Natural killer cell treated with Interleukin-12 subunit alpha and Interleukin-12 subunit beta and Interleukin-15 and Interleukin-18, amount 100 ng/mL, for 72 hours (primary cell): Measurements from ENCODE around the gene DNAH5. TPM values are rescaled to one million over a fixed set of nuclear protein-coding genes. Genes with fewer than 3 reads are reported as not detected.

Experiments
- ATAC-seq, 2 donors: fragments of 150-1000 bp; cut with Tn5 transposase in 1 of 2; sonication (Bioruptor Pico), chemical (Tn5 transposase) in 1 of 2; 2 replicates each; pipeline ENCODE4 v1.10.0; 2021
- DNase-seq: peaks from one replicate; pipeline ENCODE4 v3.0.0; 2022; ENCODE audit warnings: low spot score
- H3K27ac Mint-ChIP-seq, 2 donors: 1 replicate in 1 of 2; 2 replicates in 1 of 2; pipeline ENCODE4 v1.8.0; 2022; ENCODE audit warnings: mixed read lengths in 2 of 2, mild to moderate bottlenecking in 1 of 2, moderate library complexity in 1 of 2
- H3K27me3 Mint-ChIP-seq, 2 donors: 1 replicate in 1 of 2; 2 replicates in 1 of 2; pipeline ENCODE4 v1.8.0; 2022; ENCODE audit warnings: mixed read lengths in 2 of 2
- H3K36me3 Mint-ChIP-seq: one replicate; pipeline ENCODE4 v1.8.0; 2022; ENCODE audit warnings: mixed read lengths
- H3K4me1 Mint-ChIP-seq, 2 donors: 1 replicate in 1 of 2; 2 replicates in 1 of 2; pipeline ENCODE4 v1.8.0; 2022; ENCODE audit warnings: low read depth in 2 of 2, mixed read lengths in 2 of 2, mild to moderate bottlenecking in 1 of 2
- H3K4me3 Mint-ChIP-seq: one replicate; pipeline ENCODE4 v1.8.0; 2022; ENCODE audit warnings: mixed read lengths
- H3K9me3 Mint-ChIP-seq: 2 replicates; pipeline ENCODE4 v1.8.0; 2022; ENCODE audit warnings: mixed read lengths
- total RNA-seq, 2 donors: library from RNA; stranded (reverse); gene quantifications; one replicate each; pipeline ENCODE4 v1.2.3, GENCODE V29; 2022

The DNAH5 gene
- total RNA-seq, 2 donors from 2014 or later: not detected

DNA sequence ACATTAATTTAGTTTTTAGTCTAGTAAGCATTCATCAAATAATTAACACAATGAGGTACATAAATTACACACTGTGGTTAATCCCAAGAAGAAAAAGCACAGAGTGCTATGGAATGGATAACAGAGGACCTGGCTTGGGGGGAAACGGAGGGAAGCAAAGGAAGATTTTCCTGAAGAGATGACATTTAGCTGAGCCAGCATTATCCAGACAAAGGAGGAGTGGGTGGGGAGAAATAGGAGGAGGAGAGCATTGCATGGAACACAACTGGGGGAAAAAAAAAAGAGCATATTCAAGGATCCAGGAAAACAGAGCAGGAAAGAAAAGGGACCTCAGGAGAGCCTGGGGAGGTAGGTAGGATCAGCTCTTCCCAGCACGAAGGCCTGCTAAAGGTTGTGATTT lies 170.8 kb downstream of the DNAH5 start:
- DNase-seq: no peak

DNA sequence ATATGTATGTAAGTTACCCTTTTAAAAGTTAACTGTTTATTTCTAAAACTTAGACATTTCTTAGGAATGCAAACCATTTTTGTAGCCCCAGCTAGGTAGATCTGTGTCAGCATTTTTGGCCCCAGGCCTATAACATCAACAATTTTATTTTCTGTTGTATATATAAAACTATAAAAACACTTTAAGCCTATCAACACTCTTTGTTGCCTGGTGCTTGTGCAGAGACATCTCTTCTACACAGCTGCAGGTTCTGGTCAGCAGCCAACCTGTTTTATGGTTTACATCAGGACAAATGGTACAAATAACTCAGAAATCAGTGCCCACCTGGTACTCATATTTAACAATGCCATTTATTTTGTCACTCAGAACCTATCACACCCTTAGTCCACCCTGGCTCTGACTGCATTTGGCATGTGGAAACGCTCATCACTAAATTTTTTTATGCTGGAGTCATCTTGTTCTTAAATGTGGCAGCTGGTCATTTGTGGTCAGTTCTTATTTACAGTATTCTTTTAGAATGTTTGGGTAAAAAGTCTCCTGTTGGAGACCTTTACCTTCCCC lies 173.4 kb downstream of the DNAH5 start:
- Mint-ChIP-seq H3K4me3 (no peak overlapping the region), H3K4me1 (no peaks in the 10 kb centered on the region), H3K9me3 (peaks cover 19% of the 10 kb centered on the region), H3K27ac (no peak overlapping the region), H3K27me3 (no peaks in the 10 kb centered on the region), H3K36me3 (no peaks in the 10 kb centered on the region)
- ATAC-seq: no peak
- no peak for DNase-seq

More for the DNA sequence above, 170.8 kb downstream of the DNAH5 start:
- ATAC-seq: no peak
- H3K4me3 Mint-ChIP-seq: no peak overlapping the region
- H3K27me3 Mint-ChIP-seq: no peaks in the 10 kb centered on the region
- H3K4me1 Mint-ChIP-seq: no peaks in the 10 kb centered on the region
- H3K36me3 Mint-ChIP-seq: no peaks in the 10 kb centered on the region
- H3K27ac Mint-ChIP-seq: no peak overlapping the region
- peaks cover 25% of the 10 kb centered on the region for H3K9me3 Mint-ChIP-seq

GRCh38 chr5:13766236-13766635 lies 178.3 kb downstream of the DNAH5 start:
- Mint-ChIP-seq H3K36me3 (no peaks in the 10 kb centered on the region), H3K4me3 (no peak overlapping the region), H3K27me3 (no peaks in the 10 kb centered on the region), H3K27ac (no peak overlapping the region), H3K4me1 (no peaks in the 10 kb centered on the region), H3K9me3 (peaks cover 4% of the 10 kb centered on the region)
- no peak for ATAC-seq
- DNase-seq: no peak

DNA sequence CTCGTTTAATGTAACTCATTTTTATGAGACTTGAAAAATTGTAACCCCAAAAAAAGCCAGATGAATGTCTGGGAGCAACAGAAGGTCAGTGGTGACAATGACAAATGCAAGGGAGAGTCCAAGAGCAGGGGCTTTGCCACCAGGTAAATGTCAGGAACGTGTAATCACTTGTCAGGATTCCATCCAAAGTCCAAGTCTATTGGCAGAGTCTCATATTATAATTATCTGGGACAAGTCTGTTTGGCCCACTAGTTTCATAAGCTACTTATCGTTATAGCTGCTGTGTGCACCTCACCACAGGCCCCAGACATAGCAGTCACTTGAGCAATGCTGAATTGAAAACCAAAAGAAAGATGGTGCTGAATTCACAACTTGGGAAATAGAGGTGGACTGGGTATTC lies 180.8 kb downstream of the DNAH5 start:
- Mint-ChIP-seq H3K27ac (no peak overlapping the region), H3K27me3 (no peaks in the 10 kb centered on the region), H3K9me3 (no peaks in the 10 kb centered on the region), H3K4me3 (no peak overlapping the region), H3K36me3 (no peaks in the 10 kb centered on the region), H3K4me1 (no peaks in the 10 kb centered on the region)
- no peak for ATAC-seq
- DNase-seq: no peak

DNA sequence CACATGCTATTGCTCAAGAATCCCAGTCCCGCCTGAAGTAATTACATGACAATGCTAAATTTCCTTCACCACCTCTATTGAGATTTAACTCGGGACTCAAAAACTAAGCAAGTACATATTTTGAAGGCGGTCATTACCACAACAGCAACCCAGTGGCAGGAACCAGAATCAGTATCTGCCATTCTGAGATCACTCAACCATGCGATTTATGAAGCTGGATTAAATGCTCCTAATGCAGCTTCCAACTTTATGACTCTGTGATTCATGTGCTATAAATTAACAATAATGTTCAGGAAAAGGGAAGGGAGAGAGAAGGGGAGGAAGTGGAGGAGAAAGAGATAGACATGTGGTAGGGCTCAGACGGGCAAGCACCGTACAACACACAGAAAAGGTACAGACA lies 194.7 kb downstream of the DNAH5 start:
- H3K4me3 Mint-ChIP-seq: no peak overlapping the region
- DNase-seq (no peak), ATAC-seq (no peak)
- H3K9me3 Mint-ChIP-seq: peaks cover 6% of the 10 kb centered on the region
- H3K36me3 Mint-ChIP-seq: no peaks in the 10 kb centered on the region
- H3K27me3 Mint-ChIP-seq: no peaks in the 10 kb centered on the region
- H3K27ac Mint-ChIP-seq: no peak overlapping the region
- H3K4me1 Mint-ChIP-seq: no peaks in the 10 kb centered on the region

DNA sequence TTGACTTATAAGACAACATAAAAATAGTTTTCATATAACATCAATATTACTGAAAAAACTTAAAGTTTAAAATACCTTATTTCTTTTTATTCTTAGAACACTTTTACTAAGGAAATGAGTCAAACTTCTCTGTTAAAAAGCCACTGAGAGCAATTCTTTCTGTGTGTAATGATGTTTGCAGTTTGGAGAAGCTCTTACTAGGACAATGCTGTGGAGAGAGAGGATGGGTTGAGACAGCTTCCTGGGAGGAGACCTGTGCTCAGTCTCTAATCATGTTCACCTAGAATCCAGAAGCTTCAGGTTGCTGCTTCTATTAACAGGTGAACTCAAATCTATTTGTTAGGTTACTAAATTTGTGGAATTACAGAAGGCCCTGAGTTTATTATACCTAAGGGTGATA lies 198.5 kb downstream of the DNAH5 start:
- H3K27me3 Mint-ChIP-seq: no peaks in the 10 kb centered on the region
- no peak overlapping the region for H3K4me3 Mint-ChIP-seq

DNA sequence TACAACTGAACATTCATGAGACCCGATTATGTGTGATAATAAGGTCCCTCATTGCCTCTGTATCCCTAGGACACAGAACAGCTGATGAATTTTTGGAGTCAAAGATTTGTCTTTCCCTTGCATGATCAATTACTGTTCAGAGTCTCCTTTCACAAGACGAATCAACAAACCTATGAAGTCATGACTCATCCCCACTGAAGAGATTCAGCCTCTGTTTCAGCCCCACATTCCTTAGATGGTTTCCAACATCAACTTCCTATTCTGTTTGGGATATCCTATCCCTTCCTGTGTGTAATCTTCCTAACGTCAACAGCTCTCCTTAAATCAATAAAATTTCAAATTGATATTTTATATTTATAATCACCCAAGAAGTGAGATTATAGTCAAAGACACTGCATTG lies 199.0 kb downstream of the DNAH5 start:
- Mint-ChIP-seq H3K4me1 (no peaks in the 10 kb centered on the region), H3K9me3 (peaks cover 11% of the 10 kb centered on the region), H3K27me3 (no peaks in the 10 kb centered on the region), H3K36me3 (no peaks in the 10 kb centered on the region), H3K4me3 (no peak overlapping the region), H3K27ac (no peak overlapping the region)
- ATAC-seq (no peak), DNase-seq (no peak)

More for the DNA sequence above, 198.5 kb downstream of the DNAH5 start:
- H3K9me3 Mint-ChIP-seq: peaks cover 8% of the 10 kb centered on the region
- H3K4me1 Mint-ChIP-seq: no peaks in the 10 kb centered on the region
- H3K27ac Mint-ChIP-seq: no peak overlapping the region
- ATAC-seq (no peak), DNase-seq (no peak)
- no peaks in the 10 kb centered on the region for H3K36me3 Mint-ChIP-seq

- H3K27me3 Mint-ChIP-seq: no peaks in the 10 kb centered on the region
- H3K4me3 Mint-ChIP-seq: no peak overlapping the region
- no peaks in the 10 kb centered on the region for H3K36me3 Mint-ChIP-seq
- H3K27ac Mint-ChIP-seq: no peak overlapping the region
- ATAC-seq: no peak
- DNase-seq: no peak
- H3K9me3 Mint-ChIP-seq: peaks cover 17% of the 10 kb centered on the region
- H3K4me1 Mint-ChIP-seq: no peaks in the 10 kb centered on the region
These were observed 204.0 kb downstream of the DNAH5 start for GRCh38 chr5:13740471-13740870.

GRCh38 chr5:13739479-13739878 lies 205.0 kb downstream of the DNAH5 start:
- Mint-ChIP-seq H3K4me3 (no peak overlapping the region), H3K4me1 (no peaks in the 10 kb centered on the region), H3K27ac (no peak overlapping the region), H3K36me3 (no peaks in the 10 kb centered on the region), H3K27me3 (no peaks in the 10 kb centered on the region), H3K9me3 (peaks cover 19% of the 10 kb centered on the region)
- no peak for DNase-seq
- ATAC-seq: no peak

GRCh38 chr5:13735691-13736090 lies 208.8 kb downstream of the DNAH5 start:
- Mint-ChIP-seq H3K36me3 (no peaks in the 10 kb centered on the region), H3K27ac (no peak overlapping the region), H3K4me1 (no peaks in the 10 kb centered on the region), H3K4me3 (no peak overlapping the region), H3K9me3 (peaks cover 15% of the 10 kb centered on the region), H3K27me3 (no peaks in the 10 kb centered on the region)
- DNase-seq (no peak), ATAC-seq (no peak)

DNA sequence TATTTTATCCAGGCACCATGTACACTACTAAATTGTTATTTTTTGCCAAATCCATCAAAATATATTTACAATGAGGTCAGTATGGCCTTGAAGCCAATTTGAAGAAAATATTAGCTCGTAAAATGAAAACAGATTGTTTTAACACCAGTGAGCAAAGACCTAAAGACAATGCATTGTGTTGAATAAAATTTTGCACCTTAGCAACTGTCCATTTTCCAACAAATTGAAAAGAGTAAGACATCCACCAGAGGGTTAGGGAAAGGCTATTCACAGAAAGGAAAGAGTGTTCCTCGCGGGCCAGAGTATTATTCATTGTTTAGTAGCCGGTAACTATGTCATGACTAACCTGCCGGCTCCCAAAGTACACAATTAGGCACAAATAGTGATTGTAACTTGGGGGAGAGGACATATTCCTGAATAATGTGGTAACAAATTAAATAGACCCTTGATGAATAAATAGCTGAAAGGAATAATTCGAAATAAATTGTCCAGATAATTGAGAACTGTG lies 213.3 kb downstream of the DNAH5 start:
- Mint-ChIP-seq H3K27ac (no peak overlapping the region), H3K4me1 (no peaks in the 10 kb centered on the region), H3K4me3 (no peak overlapping the region), H3K36me3 (no peaks in the 10 kb centered on the region), H3K9me3 (peaks cover 8% of the 10 kb centered on the region), H3K27me3 (no peaks in the 10 kb centered on the region)
- ATAC-seq (no peak), DNase-seq (no peak)

GRCh38 chr5:13708906-13709305 lies 235.6 kb downstream of the DNAH5 start:
- no peaks in the 10 kb centered on the region for H3K4me1 Mint-ChIP-seq
- no peak overlapping the region for H3K4me3 Mint-ChIP-seq
- H3K27me3 Mint-ChIP-seq: no peaks in the 10 kb centered on the region
- peaks cover 22% of the 10 kb centered on the region for H3K9me3 Mint-ChIP-seq
- H3K36me3 Mint-ChIP-seq: no peaks in the 10 kb centered on the region
- no peak for DNase-seq
- no peak for ATAC-seq
- no peak overlapping the region for H3K27ac Mint-ChIP-seq

- no peaks in the 10 kb centered on the region for H3K27me3 Mint-ChIP-seq
These were observed 236.1 kb downstream of the DNAH5 start for GRCh38 chr5:13708432-13708831.

GRCh38 chr5:13704396-13704795 lies 240.1 kb downstream of the DNAH5 start:
- ATAC-seq (no peak), DNase-seq (no peak)
- H3K36me3 Mint-ChIP-seq: no peaks in the 10 kb centered on the region
- no peak overlapping the region for H3K4me3 Mint-ChIP-seq
- no peak overlapping the region for H3K27ac Mint-ChIP-seq
- peaks cover 19% of the 10 kb centered on the region for H3K9me3 Mint-ChIP-seq
- H3K4me1 Mint-ChIP-seq: no peaks in the 10 kb centered on the region
- no peaks in the 10 kb centered on the region for H3K27me3 Mint-ChIP-seq

More at GRCh38 chr5:13708432-13708831, 236.1 kb downstream of the DNAH5 start:
- DNase-seq (no peak), ATAC-seq (no peak)
- no peak overlapping the region for H3K27ac Mint-ChIP-seq
- H3K36me3 Mint-ChIP-seq: no peaks in the 10 kb centered on the region
- no peaks in the 10 kb centered on the region for H3K4me1 Mint-ChIP-seq
- H3K9me3 Mint-ChIP-seq: peaks cover 25% of the 10 kb centered on the region
- H3K4me3 Mint-ChIP-seq: no peak overlapping the region

DNA sequence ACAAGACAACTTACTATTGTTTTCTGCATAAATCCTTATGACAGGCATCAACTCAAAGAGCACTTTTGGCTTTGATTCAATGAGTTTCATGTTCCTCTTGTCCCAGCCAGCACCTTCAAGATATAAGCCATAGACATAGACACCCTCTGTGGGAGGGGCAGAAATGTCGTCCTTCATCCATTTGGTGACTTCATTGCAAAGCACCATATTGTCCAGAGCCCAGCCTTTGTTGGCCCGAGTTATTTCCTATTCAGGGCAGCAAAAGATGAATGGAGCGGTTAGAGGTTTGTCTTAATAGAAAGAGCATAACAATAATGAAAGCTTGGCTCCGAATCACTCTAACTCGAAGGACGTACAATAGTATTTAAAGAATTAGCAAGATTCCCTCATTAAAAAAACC lies 243.9 kb downstream of the DNAH5 start:
- DNase-seq: no peak
- Mint-ChIP-seq H3K4me3 (no peak overlapping the region), H3K27ac (no peak overlapping the region), H3K9me3 (peaks cover 19% of the 10 kb centered on the region), H3K4me1 (no peaks in the 10 kb centered on the region), H3K36me3 (no peaks in the 10 kb centered on the region), H3K27me3 (no peaks in the 10 kb centered on the region)
- no peak for ATAC-seq
